H9 (cell line): ENCODE measurements around the gene RASGRF2. TPM values are rescaled to one million over a fixed set of nuclear protein-coding genes. Genes with fewer than 3 reads are reported as not detected.

ENCODE experiments used
- DNase-seq: peaks from one replicate; pipeline ENCODE4 v3.0.0-alpha.2; 2017
- H2AFZ ChIP-seq: one replicate; pipeline ENCODE4 v1.6.1; 2013; ENCODE audit warnings: mild to moderate bottlenecking, low read length, control low read depth, moderate library complexity
- H2AK5ac ChIP-seq: 2 replicates; pipeline ENCODE4 v1.6.1; 2013; ENCODE audit warnings: low read length, control low read depth, mixed read lengths; ENCODE audit not compliant: insufficient read length
- H2BK120ac ChIP-seq: one replicate; pipeline ENCODE4 v1.6.1; 2013; ENCODE audit warnings: low read depth, mild to moderate bottlenecking, low read length, control low read depth, inconsistent platforms; ENCODE audit not compliant: poor library complexity, severe bottlenecking
- H2BK12ac ChIP-seq: 2 replicates; pipeline ENCODE4 v1.6.1; 2013; ENCODE audit warnings: low read length, control low read depth, mixed read lengths, low read depth; ENCODE audit not compliant: insufficient read length
- H2BK15ac ChIP-seq: 2 replicates; pipeline ENCODE4 v1.6.1; 2013; ENCODE audit warnings: low read depth, low read length, control low read depth
- H2BK20ac ChIP-seq: one replicate; pipeline ENCODE4 v1.6.1; 2013; ENCODE audit warnings: low read depth, mild to moderate bottlenecking, low read length, control low read depth, inconsistent platforms; ENCODE audit not compliant: poor library complexity, severe bottlenecking
- H2BK5ac ChIP-seq: 2 replicates; pipeline ENCODE4 v1.6.1; 2013; ENCODE audit warnings: low read length, control low read depth, mixed read lengths; ENCODE audit not compliant: insufficient read length
- H3K14ac ChIP-seq: 2 replicates; pipeline ENCODE4 v1.6.1; 2013; ENCODE audit warnings: low read length, control low read depth; ENCODE audit not compliant: insufficient read depth
- H3K18ac ChIP-seq: 2 replicates; pipeline ENCODE4 v1.6.1; 2013; ENCODE audit warnings: low read depth, mild to moderate bottlenecking, mixed read lengths, low read length, control low read depth; ENCODE audit not compliant: insufficient read length
- H3K23ac ChIP-seq: 2 replicates; pipeline ENCODE4 v1.6.1; 2013; ENCODE audit warnings: low read length, control low read depth, mixed read lengths, low read depth; ENCODE audit not compliant: insufficient read length
- H3K23me2 ChIP-seq: 2 replicates; pipeline ENCODE4 v1.6.1; 2013; ENCODE audit warnings: low read depth, mild to moderate bottlenecking, mixed read lengths, low read length, control low read depth; ENCODE audit not compliant: insufficient read length, poor library complexity, severe bottlenecking
- H3K27ac ChIP-seq: 2 replicates; pipeline ENCODE4 v1.5.1; 2013; ENCODE audit warnings: low read length, control low read depth, mixed read lengths, low read depth; ENCODE audit not compliant: insufficient read length
- H3K27me3 ChIP-seq: 2 replicates; pipeline ENCODE4 v1.6.1; 2013; ENCODE audit warnings: low read length, control low read depth, inconsistent platforms; ENCODE audit not compliant: insufficient read depth
- H3K4ac ChIP-seq: 2 replicates; pipeline ENCODE4 v1.6.1; 2013; ENCODE audit warnings: low read depth, mild to moderate bottlenecking, control low read depth, inconsistent platforms, low read length, moderate library complexity
- H3K4me1 ChIP-seq: 2 replicates; pipeline ENCODE4 v1.6.1; 2013; ENCODE audit warnings: low read length, control low read depth, inconsistent platforms; ENCODE audit not compliant: insufficient read depth
- H3K4me2 ChIP-seq: 2 replicates; pipeline ENCODE4 v1.6.1; 2013; ENCODE audit warnings: low read length, control low read depth, mixed read lengths; ENCODE audit not compliant: insufficient read length, insufficient read depth
- H3K56ac ChIP-seq: 2 replicates; pipeline ENCODE4 v1.6.1; 2013; ENCODE audit warnings: low read depth, mild to moderate bottlenecking, mixed read lengths, low read length, control low read depth; ENCODE audit not compliant: insufficient read length
- H3K79me1 ChIP-seq: 2 replicates; pipeline ENCODE4 v1.6.1; 2013; ENCODE audit warnings: low read depth, mild to moderate bottlenecking, moderate library complexity, low read length, control low read depth, inconsistent platforms; ENCODE audit not compliant: insufficient read depth, poor library complexity, severe bottlenecking
- H3K79me2 ChIP-seq: 2 replicates; pipeline ENCODE4 v1.6.1; 2013; ENCODE audit warnings: low read length, control low read depth, inconsistent platforms; ENCODE audit not compliant: insufficient read depth
- H3K9ac ChIP-seq: 2 replicates; pipeline ENCODE4 v1.6.1; 2013; ENCODE audit warnings: low read length, control low read depth, mixed read lengths; ENCODE audit not compliant: insufficient read length; ENCODE audit errors: extremely low read depth
- H3K9me3 ChIP-seq: one replicate; pipeline ENCODE4 v1.6.1; 2013; ENCODE audit warnings: low read depth, low read length, inconsistent platforms; ENCODE audit not compliant: control insufficient read depth
- H3T11ph ChIP-seq: one replicate; pipeline ENCODE4 v1.6.1; 2013; ENCODE audit warnings: mild to moderate bottlenecking, low read length, control low read depth, inconsistent platforms
- H4K20me1 ChIP-seq: one replicate; pipeline ENCODE4 v1.6.1; 2013; ENCODE audit not compliant: control insufficient read depth, insufficient read length, insufficient read depth
- H4K5ac ChIP-seq: 2 replicates; pipeline ENCODE4 v1.6.1; 2013; ENCODE audit warnings: low read depth, mild to moderate bottlenecking, mixed read lengths, low read length, control low read depth; ENCODE audit not compliant: insufficient read length
- H4K8ac ChIP-seq: replicated peaks from 2 replicates; pipeline ENCODE4 v1.6.1; 2013; ENCODE audit warnings: low read length, control low read depth, mixed read lengths, low read depth; ENCODE audit not compliant: insufficient read length
- H4K91ac ChIP-seq: 2 replicates; pipeline ENCODE4 v1.6.1; 2013; ENCODE audit warnings: low read depth, mild to moderate bottlenecking, moderate library complexity, mixed read lengths, low read length, control low read depth; ENCODE audit not compliant: insufficient read length
- H3K27ac Mint-ChIP-seq, 3 experiments: 2 replicates in 2 of 3; 3 replicates in 1 of 3; pipeline ENCODE4 v1.8.0; 2020 to 2021; ENCODE audit warnings: mixed read lengths in 3 of 3, mild to moderate bottlenecking in 1 of 3, moderate library complexity in 1 of 3
- H3K27me3 Mint-ChIP-seq: 2 replicates; pipeline ENCODE4 v1.8.0; 2021; ENCODE audit warnings: low read depth, mild to moderate bottlenecking, moderate library complexity, mixed read lengths
- H3K36me3 Mint-ChIP-seq, 3 experiments: 2 replicates in 2 of 3; 3 replicates in 1 of 3; pipeline ENCODE4 v1.8.0; 2020 to 2021; ENCODE audit warnings: low read depth in 3 of 3, mixed read lengths in 3 of 3; ENCODE audit not compliant: insufficient read depth in 1 of 3
- H3K4me1 Mint-ChIP-seq, 2 experiments: 2 replicates each; pipeline ENCODE4 v1.8.0; 2020; ENCODE audit warnings: mixed read lengths in 2 of 2
- H3K4me3 Mint-ChIP-seq, 2 experiments: 2 replicates in 1 of 2; 3 replicates in 1 of 2; pipeline ENCODE4 v1.8.0; 2020 to 2021; ENCODE audit warnings: mild to moderate bottlenecking in 2 of 2, mixed read lengths in 2 of 2, moderate library complexity in 1 of 2
- H3K9me3 Mint-ChIP-seq, 2 experiments: 2 replicates in 1 of 2; 3 replicates in 1 of 2; pipeline ENCODE4 v1.8.0; 2020; ENCODE audit warnings: mild to moderate bottlenecking in 2 of 2, mixed read lengths in 2 of 2, moderate library complexity in 1 of 2
- WGBS: extraction: QIAGEN DNeasy Blood & Tissue Kit; methylation state at CpG from one replicate; pipeline ENCODE4 v1.1.7; 2013; ENCODE audit warnings: missing lambda C conversion rate, low lambda C conversion rate, mixed read lengths; ENCODE audit not compliant: insufficient read length; ENCODE audit errors: extremely low coverage; 5-methylcytosine and 5-hydroxymethylcytosine counted together
- total RNA-seq: library from RNA; stranded (reverse); gene quantifications from 2 replicates; pipeline ENCODE4 v1.2.1, GENCODE V29; 2021
- TF ChIP-seq, protein P1 (sequence below): fragments of 200-600 bp; sonication (generic); conservative IDR thresholded peaks from 3 replicates; pipeline ENCODE4 v1.8.0; 2021; ENCODE audit warnings: antibody characterized with exemption, mild to moderate bottlenecking

Gene RASGRF2
- total RNA-seq, 1 experiment from 2014 or later = 13.5 TPM

DNA sequence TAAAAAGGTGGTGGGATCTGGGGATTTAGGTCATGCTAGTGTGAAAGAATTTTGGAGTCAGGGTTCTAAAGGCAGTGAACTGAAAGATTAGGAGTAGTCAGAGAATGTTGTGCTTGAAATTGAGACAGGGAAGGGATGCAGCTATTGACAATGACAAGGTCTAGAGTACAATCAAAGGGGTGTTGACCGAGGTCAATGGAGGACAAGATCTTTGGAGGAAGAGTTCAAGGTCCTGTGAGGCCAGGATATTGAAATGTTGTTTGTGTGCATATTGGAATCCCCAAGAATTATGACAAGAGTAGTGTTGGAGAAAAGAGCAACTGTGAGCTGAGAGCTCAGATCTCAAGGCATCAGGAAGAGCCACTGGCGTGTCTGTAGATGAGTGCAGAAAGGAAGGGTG is 116.9 kb downstream of the RASGRF2 start:
- no peak overlapping the region for H2AFZ ChIP-seq
- H3K27me3 Mint-ChIP-seq = no peaks in the 10 kb centered on the region
- H3K79me1 ChIP-seq = no peaks in the 10 kb centered on the region
- no peak overlapping the region for H3K4me3 Mint-ChIP-seq
- H3K23ac ChIP-seq = no peak overlapping the region
- no peak overlapping the region for H4K91ac ChIP-seq
- H3K27me3 ChIP-seq = no peaks in the 10 kb centered on the region
- H2BK5ac ChIP-seq = no peak overlapping the region
- H3K27ac Mint-ChIP-seq = no peak overlapping the region
- no peak overlapping the region for H3K14ac ChIP-seq
- no peak overlapping the region for H3K4me2 ChIP-seq
- H3K27ac ChIP-seq = no peak overlapping the region
- no peaks in the 10 kb centered on the region for H3K23me2 ChIP-seq
- H3K9me3 ChIP-seq = no peaks in the 10 kb centered on the region
- no CpG with 5 or more reads among the region's 2 CpGs for WGBS
- H3K9ac ChIP-seq = no peak overlapping the region
- H3K4me1 Mint-ChIP-seq = no peaks in the 10 kb centered on the region
- no peak overlapping the region for H2BK15ac ChIP-seq
- no peak overlapping the region for H4K8ac ChIP-seq
- H2BK12ac ChIP-seq = no peak overlapping the region
- no peaks in the 10 kb centered on the region for H3K4me1 ChIP-seq
- no peak overlapping the region for H4K5ac ChIP-seq
- H3K18ac ChIP-seq = no peak overlapping the region
- peaks cover 7 to 32% (median 17%) of the 10 kb centered on the region in 3 experiments; a peak in 5 of 7 replicates for H3K36me3 Mint-ChIP-seq
- no peak overlapping the region for H3K4ac ChIP-seq
- TF ChIP-seq, protein P1, sequence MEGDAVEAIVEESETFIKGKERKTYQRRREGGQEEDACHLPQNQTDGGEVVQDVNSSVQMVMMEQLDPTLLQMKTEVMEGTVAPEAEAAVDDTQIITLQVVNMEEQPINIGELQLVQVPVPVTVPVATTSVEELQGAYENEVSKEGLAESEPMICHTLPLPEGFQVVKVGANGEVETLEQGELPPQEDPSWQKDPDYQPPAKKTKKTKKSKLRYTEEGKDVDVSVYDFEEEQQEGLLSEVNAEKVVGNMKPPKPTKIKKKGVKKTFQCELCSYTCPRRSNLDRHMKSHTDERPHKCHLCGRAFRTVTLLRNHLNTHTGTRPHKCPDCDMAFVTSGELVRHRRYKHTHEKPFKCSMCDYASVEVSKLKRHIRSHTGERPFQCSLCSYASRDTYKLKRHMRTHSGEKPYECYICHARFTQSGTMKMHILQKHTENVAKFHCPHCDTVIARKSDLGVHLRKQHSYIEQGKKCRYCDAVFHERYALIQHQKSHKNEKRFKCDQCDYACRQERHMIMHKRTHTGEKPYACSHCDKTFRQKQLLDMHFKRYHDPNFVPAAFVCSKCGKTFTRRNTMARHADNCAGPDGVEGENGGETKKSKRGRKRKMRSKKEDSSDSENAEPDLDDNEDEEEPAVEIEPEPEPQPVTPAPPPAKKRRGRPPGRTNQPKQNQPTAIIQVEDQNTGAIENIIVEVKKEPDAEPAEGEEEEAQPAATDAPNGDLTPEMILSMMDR = no peak
- no peak overlapping the region for H2BK20ac ChIP-seq
- H3T11ph ChIP-seq = no peak overlapping the region
- DNase-seq = no peak
- H2BK120ac ChIP-seq = no peak overlapping the region
- no peak overlapping the region for H3K56ac ChIP-seq
- H4K20me1 ChIP-seq = no peaks in the 10 kb centered on the region
- H3K79me2 ChIP-seq = no peaks in the 10 kb centered on the region
- H2AK5ac ChIP-seq = no peak overlapping the region
- peaks cover 0 to 4% of the 10 kb centered on the region in 2 experiments; a peak in 3 of 5 replicates for H3K9me3 Mint-ChIP-seq
